ENCODE measurements around the gene CPNE2.

Gene CPNE2

DNA sequence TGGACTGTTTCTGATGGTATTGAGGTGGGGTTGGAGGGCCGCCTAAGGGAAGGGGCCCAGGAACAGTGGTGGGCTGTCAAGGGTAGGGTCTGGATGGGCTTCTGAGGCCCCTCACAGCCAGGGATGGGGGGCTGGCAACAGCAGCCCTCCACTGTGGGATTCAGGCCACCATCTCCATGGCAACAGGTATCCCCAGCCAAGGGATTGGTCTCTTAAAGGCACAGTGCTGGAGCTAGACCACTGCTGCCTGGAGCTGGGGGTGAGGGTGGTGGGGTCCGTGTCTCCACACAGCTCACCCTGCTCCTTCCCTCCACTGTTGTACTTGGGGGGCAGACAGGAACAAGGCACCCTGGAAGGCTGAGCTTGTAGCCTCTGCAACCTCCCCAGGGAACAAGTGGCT is 51.6 kb downstream of the CPNE2 start:
- DNase-seq (ENCODE audit: low read depth), result no peak

- DNase-seq (ENCODE audit: low read depth), result no peak
Observed at GRCh38 chr16:57145046-57146021, 53.0 kb downstream of the CPNE2 start.

GRCh38 chr16:57146040-57146647 is 53.8 kb downstream of the CPNE2 start:
- no peak for DNase-seq (ENCODE audit: low read depth)

DNA sequence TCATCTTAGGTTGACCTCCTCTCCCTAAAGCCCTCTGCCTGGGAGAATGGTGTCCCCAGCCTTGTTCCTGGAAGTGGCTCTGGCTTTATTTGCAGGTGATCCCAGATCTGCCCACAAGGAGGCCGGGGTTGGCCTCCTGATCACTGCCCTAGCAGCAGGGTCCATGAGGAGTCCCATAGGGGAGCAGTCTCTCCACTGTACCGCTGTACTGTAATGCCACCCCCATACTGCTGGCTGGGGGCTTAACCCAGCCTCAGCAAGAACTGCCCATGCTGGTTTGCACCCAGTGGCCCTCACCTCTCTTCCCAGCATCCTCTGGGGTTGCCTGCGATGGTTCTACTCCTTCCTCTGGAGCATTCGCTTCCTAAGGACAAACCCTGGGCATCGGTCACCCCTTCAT is 54.4 kb downstream of the CPNE2 start:
- DNase-seq (ENCODE audit: low read depth), result no peak

DNA sequence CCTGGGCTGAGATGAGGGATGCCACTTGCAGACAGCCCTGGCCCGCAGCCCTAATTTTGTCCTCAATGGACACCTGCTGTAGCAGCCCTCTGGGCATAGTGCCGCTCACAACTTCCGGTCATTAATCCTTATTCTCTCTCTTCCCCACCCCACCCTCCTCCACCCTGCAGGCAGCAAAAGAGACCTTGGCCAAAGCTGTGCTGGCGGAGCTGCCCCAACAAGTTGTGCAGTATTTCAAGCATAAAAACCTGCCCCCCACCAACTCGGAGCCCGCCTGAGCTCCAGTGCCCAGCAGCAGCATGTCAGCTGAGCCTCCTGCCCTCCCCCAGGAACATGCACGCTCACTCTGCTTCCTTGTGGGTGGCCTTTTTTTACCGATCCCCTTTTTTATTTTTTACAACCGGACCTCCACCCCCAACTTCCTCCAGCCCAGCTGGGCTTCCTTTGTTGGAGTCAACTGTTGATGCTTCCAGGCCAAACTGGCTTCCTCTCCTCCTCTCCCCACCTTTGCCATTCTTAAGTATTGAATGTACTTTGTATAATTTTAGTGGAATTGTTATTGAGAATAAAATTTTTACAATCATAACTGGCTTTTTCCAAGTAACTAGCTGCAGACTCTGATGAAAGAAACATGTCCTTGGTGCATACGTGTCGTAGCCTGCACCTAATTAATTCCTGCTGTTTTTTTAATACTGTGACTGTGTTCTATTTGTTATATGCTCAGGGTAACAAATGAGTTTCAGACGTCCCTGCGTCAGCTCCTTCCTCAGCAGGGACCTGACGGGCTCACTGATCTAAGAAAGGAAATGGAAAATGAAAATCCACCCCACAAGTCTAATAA is 55.2 kb downstream of the CPNE2 start:
- DNase-seq (ENCODE audit: low read depth), result no peak

- no peak for DNase-seq (ENCODE audit: low read depth)
Observed at GRCh38 chr16:57148481-57148880, 56.1 kb downstream of the CPNE2 start.

DNA sequence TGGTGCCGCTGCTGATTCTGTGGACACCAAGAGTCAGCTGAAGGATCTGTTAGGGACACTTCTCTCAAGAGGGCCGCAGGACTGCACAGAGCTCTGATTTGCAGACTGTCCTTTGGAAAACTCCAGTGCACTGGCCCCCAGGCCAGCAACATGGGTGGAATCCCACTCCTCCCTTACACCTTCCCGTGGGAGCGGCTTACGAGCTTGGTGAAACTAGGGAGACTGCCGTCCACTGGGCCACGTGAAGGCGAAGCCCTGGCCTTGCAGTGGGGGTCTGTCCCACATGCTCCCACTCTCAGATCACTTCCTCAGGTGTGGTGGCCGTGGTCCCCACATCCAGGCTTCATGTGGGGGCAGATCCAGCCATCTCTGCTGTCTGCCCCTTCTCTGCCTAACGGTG is 57.0 kb downstream of the CPNE2 start:
- no peak for DNase-seq (ENCODE audit: low read depth)

GRCh38 chr16:57150682-57151330 is 58.4 kb downstream of the CPNE2 start:
- no peak for DNase-seq (ENCODE audit: low read depth)

GRCh38 chr16:57151369-57151768 is 59.0 kb downstream of the CPNE2 start:
- no peak for DNase-seq (ENCODE audit: low read depth)

GRCh38 chr16:57152096-57153093 is 60.0 kb downstream of the CPNE2 start:
- no peak for DNase-seq (ENCODE audit: low read depth)

DNA sequence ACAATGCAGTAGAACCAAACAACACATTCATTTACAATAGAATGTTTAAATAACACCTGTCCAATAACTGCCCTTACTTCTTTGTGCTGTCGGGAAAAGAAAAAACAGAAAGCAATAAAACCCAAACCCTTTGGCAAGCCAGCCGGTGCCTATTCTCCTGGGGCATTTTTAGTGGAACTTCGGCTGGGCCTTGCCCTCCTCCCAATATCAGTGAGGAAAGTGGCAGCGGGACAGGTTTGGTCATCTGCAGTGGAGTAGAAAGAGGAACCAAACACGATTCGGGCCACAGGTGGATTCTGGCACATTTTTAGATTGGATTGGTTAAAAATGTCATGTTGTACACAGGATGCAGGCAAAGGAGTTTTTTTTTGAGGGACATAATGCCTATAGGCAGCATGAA is 61.5 kb downstream of the CPNE2 start:
- no peak for DNase-seq (ENCODE audit: low read depth)

- no peak for DNase-seq (ENCODE audit: low read depth)
Observed at GRCh38 chr16:57155702-57156350, 63.4 kb downstream of the CPNE2 start.

- no peak for DNase-seq (ENCODE audit: low read depth)
Observed at GRCh38 chr16:57156351-57156703, 63.9 kb downstream of the CPNE2 start.

DNA sequence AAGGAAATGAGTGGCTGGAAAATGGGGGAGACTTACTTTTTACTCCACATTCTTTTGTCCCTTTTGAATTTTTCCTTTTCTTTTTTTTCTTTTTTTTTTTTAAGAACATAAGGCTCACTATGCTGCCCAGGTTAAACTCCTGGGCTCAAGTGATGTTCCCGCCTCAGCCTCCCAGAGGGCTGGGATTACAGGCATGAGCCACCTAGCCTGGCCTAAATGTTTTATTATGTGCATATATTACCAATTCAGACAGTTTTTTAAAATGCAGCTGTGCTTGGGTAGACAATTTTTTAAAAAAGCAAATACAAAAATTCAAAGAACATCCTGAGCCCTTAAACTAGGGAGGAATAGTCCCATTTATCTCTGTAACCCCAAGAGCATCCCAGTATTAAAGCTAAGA is 65.2 kb downstream of the CPNE2 start:
- no peak for DNase-seq (ENCODE audit: low read depth)

DNA sequence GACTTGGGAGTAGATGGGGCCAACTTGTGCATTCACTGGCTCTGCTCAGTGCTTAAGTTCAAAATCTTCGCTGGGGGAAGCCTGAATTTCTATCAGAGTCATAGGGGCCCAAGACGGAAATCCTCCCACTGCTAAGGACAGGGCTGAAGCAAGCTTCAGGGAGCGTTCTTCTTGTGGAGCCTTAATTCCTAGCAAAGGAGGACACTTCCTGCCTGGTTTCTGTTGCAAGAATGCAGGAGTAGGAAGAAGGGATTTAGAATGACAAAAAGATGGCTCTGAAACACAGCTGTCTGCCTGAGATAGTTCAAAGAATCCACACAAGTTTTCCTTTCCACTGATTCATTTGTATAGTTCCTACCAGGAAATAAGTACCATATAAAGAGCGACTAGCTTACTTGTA is 67.1 kb downstream of the CPNE2 start:
- DNase-seq (ENCODE audit: low read depth), result no peak

- DNase-seq (ENCODE audit: low read depth), result no peak
Observed at GRCh38 chr16:57163842-57164241, 71.5 kb downstream of the CPNE2 start.

DNA sequence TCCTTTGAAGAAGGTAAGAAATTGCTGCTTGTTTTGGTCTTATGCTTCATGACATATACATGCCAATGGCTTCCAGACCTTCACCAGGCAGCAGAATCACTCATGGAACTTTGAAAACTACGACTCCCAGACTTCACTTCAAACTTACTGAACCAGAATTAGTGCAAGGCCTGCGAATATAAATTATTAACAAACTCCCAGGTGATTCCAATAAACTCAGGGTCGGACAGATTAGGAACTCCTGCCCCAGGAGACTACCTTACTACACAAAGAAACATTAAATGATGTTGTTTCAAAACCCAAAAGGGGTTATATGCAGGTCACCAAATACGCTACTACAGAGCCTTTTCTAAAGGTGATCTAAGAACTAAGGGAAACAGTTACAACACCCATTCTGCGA is 73.1 kb downstream of the CPNE2 start:
- DNase-seq (ENCODE audit: low read depth), result no peak

DNA sequence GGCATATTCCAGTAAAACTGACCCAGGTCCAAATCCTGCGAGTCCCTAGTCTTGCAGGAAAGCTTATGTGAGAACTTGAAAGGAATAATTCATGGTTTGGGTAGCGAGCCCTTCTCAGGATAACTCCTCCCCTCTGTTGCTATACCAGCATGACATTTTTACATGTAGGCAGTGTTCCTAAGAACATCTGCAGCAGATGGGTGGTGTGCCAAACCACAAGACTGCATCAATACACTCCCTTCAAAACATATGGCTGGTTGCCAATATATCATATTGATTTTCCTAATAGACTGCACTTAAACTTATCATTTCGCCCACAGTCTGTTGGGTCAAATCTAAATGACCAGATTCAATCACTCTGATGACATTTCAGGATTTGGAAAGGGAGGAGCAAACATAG is 73.6 kb downstream of the CPNE2 start:
- no peak for DNase-seq (ENCODE audit: low read depth)

DNA sequence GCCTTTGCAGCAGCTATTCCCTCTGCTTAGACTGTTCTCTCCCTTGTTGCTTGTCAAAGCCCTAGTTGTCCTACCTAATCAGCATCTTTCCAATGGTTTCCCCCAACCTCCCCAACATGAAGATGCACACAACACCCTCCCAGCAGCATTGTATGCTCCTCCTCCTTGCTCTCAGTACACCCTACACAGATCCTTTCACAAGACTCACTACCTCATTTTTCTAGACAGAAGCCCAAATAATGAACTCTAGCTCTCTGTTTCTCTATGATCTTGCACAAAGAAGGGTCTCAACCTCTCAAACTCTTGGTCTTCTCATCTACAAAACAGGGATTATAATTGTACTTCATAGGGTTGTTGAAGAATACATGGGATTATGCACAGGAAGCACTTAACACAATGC is 74.1 kb downstream of the CPNE2 start:
- no peak for DNase-seq (ENCODE audit: low read depth)

DNA sequence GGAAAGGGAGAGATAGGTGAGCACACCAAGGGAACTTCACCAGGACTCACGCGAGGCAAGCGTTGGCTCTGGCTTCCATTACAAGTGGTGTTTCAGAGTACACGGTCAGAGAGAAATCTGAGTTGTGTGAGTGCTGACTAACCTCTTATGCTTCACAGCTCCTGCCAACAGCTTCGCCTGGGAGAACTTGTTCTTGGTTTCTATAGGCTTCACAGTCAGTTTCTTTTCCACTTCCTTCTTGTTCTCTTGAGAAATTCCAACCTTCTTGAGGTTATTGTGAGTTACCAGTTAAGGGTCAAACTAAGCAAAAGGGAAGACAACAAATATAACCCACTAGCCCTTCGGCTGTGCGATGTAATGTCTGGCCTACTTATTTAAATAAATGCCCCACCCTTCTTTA is 74.6 kb downstream of the CPNE2 start:
- DNase-seq (ENCODE audit: low read depth), result no peak

All from T-helper 22 cell (primary cell).